ENCODE results near the gene CDKN2AIP.

DNA sequence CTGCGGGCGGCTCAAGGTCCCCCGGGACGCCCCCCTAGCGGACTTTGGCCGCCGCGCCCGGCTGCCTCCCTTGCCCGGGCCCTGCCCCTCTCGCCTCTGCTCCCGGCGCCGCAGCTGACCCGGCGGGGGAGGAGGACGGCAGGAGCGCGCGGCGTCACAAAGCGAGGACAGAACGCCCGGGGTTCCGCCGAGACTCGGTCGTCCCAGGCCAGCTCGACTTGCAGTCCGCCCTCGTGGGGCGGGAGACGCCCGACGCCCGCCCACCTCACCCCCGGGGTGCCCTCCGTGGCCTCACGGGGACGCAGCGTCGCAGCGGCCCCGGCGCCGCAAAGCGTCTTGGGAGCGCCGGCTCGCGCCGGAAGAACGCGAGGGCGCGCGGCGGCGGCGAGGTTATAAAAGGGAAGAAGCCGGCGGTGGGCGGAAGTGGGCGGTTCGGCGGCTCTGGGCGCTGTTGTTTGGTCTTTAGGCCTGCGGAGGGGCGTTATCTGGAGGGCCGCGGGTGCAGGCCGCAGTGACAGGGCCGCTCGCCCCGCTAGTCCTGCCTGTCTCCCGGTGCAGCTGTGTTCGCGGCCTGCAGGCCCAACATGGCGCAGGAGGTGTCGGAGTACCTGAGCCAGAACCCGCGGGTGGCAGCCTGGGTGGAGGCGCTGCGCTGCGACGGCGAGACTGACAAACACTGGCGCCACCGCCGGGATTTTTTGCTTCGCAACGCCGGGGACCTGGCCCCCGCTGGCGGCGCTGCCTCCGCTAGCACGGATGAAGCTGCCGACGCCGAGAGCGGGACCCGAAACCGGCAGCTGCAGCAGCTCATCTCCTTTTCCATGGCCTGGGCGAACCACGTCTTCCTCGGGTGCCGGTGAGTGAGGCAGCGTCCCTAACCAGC, at the start of gene CDKN2AIP:
- TF ChIP-seq, protein P1, sequence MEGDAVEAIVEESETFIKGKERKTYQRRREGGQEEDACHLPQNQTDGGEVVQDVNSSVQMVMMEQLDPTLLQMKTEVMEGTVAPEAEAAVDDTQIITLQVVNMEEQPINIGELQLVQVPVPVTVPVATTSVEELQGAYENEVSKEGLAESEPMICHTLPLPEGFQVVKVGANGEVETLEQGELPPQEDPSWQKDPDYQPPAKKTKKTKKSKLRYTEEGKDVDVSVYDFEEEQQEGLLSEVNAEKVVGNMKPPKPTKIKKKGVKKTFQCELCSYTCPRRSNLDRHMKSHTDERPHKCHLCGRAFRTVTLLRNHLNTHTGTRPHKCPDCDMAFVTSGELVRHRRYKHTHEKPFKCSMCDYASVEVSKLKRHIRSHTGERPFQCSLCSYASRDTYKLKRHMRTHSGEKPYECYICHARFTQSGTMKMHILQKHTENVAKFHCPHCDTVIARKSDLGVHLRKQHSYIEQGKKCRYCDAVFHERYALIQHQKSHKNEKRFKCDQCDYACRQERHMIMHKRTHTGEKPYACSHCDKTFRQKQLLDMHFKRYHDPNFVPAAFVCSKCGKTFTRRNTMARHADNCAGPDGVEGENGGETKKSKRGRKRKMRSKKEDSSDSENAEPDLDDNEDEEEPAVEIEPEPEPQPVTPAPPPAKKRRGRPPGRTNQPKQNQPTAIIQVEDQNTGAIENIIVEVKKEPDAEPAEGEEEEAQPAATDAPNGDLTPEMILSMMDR (conservative IDR thresholded peaks at IDR 0.05; ENCODE audit: low read depth, low read length): 0 out of 2 replicates have a peak, but pooled peaks have one; percentile 27
- no peak for TF ChIP-seq EZH2 (IDR thresholded peaks at IDR 0.05; ENCODE audit: borderline replicate concordance, low read depth, low read length, poor library complexity, severe bottlenecking)
